Bronchus fibroblast of lung (primary cell): ENCODE measurements around the gene IDH3G. TPM values are rescaled to one million over a fixed set of nuclear protein-coding genes. Genes with fewer than 3 reads are reported as not detected.

Experiments used
- total RNA-seq: library from RNA; depleted of rRNA; stranded (reverse); fragments of >200 nt; gene quantifications from 2 replicates; pipeline ENCODE4 v1.2.3, GENCODE V29; 2015

Gene IDH3G
- total RNA-seq: 94.1 and 96.8 TPM in 2 replicates

DNA sequence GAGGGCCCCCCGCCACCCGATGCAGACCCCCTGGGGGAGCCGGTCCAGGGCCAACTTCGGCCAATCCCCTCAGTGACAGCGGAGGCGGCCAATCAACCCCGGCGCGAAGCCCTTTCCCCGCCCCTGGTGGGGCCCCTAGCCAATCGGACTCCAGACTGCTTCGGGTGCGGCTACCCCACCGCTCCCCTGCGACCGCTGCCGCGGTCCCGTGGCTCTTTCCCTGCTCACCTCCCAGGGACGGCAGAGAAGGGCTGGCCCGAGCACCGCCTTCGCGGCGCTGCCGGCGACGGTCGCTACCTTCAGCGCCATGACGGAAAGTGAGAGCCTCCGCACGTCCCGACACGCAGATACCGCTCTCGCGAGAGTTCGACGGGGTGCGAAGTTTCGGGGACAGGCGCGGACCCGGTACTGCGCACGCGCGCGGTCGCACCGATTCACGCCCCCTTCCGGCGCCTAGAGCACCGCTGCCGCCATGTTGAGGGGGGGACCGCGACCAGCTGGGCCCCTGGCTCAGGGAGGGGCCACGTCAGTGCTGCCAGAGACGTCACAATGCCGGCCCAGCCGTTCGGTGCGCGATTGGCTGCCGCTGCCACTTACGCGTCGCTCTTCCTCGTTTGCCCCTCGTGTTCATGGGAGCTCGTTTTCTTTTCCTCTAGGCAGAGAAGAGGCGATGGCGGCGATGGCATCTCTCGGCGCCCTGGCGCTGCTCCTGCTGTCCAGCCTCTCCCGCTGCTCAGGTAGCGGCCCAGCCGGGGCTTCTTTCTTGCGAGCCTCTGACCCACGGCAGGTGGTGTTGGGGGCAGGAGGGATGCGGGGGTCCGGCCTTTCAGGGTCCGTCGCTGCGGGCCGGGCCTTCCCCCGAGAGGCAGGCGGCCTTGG lies at the start of gene IDH3G, which contains the start of gene SSR4:
Gene IDH3G, minus strand, starts transcription at position 358 of the 879 bp plus-strand sequence. Its CDS starts 49 bp downstream, at position 309.
Gene SSR4, plus strand, starts transcription at position 651 of the 879 bp plus-strand sequence. Its CDS starts 20 bp downstream, at position 671.

DNA sequence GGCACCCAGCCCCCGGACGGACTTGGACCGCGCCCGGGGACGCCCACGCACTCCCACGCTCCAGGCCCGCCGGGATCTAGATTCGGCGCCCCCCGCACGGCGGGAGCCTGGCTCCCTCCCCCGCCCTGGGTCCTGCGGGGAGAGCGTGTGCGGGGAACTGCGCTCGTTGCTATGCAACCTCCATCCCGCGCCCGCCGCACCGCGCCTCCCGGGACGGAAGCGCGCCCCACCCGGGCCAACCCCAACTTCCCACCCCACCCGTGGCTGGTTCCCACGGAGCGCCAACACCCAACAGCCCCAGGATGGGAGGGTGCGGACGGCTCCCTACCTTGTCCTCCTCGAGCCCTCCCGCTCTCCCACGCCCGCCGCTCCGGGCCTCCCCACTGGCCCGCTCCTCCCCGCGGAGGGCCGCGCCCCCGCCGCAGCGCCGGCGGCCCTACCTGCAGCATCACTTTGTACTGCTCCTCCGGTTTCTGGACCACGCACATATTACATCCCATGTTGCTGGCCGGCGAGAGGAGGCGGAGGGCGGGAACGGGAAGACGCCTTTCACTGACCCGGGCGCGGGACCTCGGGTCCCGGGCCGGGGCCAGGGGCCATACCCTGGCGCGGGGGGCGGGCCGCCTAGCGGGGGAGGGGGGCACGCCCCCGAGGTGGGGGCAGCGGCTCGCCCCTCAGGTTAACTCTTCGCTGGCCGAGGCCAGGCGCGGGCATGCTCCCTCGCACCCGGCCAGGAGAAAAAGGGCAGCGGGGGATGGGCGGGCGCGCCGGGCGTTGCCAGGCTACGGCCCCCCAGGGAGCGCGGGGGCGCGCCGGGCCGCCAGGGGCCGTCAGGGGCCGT lies 35.8 kb upstream of the IDH3G start, which contains the start of gene PDZD4:
Gene PDZD4, minus strand, starts transcription at position 746 of the 841 bp plus-strand sequence. Its CDS starts 246 bp downstream, at position 500.

DNA sequence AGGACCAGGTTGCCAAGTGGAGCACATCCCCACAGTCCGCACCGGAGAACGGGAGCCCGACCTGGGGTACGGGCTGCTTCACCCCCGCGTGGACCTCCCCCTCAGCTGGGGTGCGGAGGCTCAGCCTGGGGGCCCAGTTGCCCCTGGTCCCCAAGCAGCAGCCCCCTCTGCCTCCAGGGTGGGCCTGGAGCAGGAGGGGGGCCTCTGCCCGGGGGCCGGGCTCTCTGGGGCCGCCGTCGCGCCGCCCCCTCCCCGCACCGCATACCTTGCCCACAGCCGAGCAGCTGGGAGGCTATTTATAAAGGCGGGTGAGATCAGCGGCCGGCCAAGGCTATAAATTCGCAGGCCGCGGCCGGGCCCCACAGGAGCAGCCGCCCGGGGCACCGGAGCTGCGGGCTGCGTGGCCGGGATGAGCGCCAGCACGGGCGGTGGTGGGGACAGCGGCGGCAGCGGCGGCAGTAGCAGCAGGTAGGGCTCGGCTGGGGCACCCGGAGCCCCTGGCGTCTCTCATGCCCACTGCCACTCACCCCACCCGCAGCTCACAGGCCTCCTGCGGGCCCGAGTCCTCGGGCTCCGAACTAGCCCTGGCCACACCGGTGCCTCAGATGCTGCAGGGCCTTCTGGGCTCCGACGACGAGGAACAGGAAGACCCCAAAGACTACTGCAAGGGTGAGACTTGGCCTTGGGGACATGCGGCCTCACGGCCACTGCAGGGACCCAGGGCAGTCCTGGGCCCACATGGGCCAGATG lies 13.3 kb downstream of the IDH3G start, which contains the start of gene SRPK3:
Gene SRPK3, plus strand, starts transcription at position 364 of the 750 bp plus-strand sequence. Its CDS starts 46 bp downstream, at position 410.

DNA sequence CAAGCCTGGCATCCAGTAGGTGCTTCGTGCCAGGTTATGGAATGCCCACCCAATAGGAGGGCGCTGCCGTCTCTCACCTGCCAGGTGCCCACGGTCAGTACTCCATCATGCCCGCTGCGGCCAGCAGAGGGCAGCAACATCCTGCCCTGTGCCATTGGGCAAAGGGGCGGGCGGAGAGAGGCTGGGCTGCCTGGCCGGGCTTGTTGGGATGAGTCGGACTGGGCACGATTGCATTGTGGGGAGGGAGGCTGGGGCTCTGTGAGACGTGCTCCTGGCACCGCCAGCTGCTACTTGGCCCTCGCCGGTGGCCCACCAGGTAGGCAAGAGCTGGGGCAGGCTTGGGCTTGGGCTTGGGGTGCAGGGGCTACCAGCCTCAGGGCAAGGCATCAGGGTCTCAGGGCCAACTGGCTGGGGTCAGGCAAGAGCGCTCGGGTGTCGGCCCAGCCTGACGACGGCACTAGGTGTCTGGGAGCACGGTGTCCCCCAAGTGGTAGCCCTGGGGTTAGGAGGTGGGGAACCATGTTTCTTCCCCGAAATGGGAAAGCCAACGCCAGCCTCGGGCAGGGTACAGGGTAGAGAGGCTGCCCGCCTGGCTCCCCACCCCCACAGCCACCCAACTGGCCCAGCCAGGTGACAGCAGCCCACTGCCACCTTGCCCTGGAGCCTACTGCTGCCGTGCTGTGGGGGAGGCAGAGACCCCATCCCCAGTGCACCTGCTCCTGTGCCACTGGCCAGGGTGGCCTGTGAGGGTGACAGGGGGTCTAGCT lies 30.0 kb downstream of the IDH3G start, which contains the start of gene PLXNB3:
Gene PLXNB3, plus strand, starts transcription at position 261 of the 767 bp plus-strand sequence. CDS start 1,287 bp downstream, outside the sequence.

Other genes starting within 250 kb of the IDH3G start
- 35.1 and 38.7 TPM in 2 replicates for gene CCNQ, start 195.2 kb downstream of the IDH3G start, total RNA-seq
- gene DUSP9, start 147.2 kb downstream of the IDH3G start, total RNA-seq: 0.34 and 0.45 TPM in 2 replicates
- 0.15 TPM in 1 of 2 replicates, not detected in the other for gene PNCK, start 120.6 kb downstream of the IDH3G start, total RNA-seq
- 7.9 and 8.7 TPM in 2 replicates for gene SLC6A8, start 106.4 kb downstream of the IDH3G start, total RNA-seq
- gene BCAP31, start 70.0 kb downstream of the IDH3G start, total RNA-seq: 84.3 and 104 TPM in 2 replicates
- 10.3 and 11.9 TPM in 2 replicates for gene ABCD1, start 69.5 kb downstream of the IDH3G start, total RNA-seq
- gene PLXNB3, start 30.1 kb downstream of the IDH3G start, total RNA-seq: 4.2 and 5.8 TPM in 2 replicates
- gene SRPK3, start 13.3 kb downstream of the IDH3G start, total RNA-seq: 0.59 and 0.84 TPM in 2 replicates
- 187 and 269 TPM in 2 replicates for gene SSR4, start 293 bp upstream of the IDH3G start, total RNA-seq
- gene PDZD4, start 36.2 kb upstream of the IDH3G start, total RNA-seq: 0.30 and 0.50 TPM in 2 replicates
- 28.6 and 30.0 TPM in 2 replicates for gene L1CAM, start 91.8 kb upstream of the IDH3G start, total RNA-seq
- 0.50 TPM in 1 of 2 replicates, not detected in the other for gene AVPR2, start 110.3 kb upstream of the IDH3G start, total RNA-seq
- gene ARHGAP4, start 131.9 kb upstream of the IDH3G start, total RNA-seq: 2.2 and 3.7 TPM in 2 replicates
- gene NAA10, start 140.7 kb upstream of the IDH3G start, total RNA-seq: 169 and 189 TPM in 2 replicates
- 0.30 and 0.84 TPM in 2 replicates for gene RENBP, start 150.3 kb upstream of the IDH3G start, total RNA-seq
- 39.3 and 43.1 TPM in 2 replicates for gene HCFC1, start 177.4 kb upstream of the IDH3G start, total RNA-seq
- gene TMEM187, start 178.4 kb upstream of the IDH3G start, total RNA-seq: 4.7 and 5.1 TPM in 2 replicates
- 82.9 and 93.1 TPM in 2 replicates for gene IRAK1, start 225.5 kb upstream of the IDH3G start, total RNA-seq